Caco-2 (cell line): ENCODE measurements around the gene DDR2. TPM values are rescaled to one million over a fixed set of nuclear protein-coding genes. Genes with fewer than 3 reads are reported as not detected.

Experiments used
- BruUV-seq: library from RNA; stranded (reverse); fragments of 400-500 nt; replicated peaks from 2 replicates; lab custom pipeline; 2021; lab: Mats Ljungman, UMichigan
- CTCF ChIA-PET: fragments of 300-600 bp; sonication (Branson Sonifier 250); formaldehyde crosslinking; loops from one replicate; lab custom pipeline; 2022; ENCODE audit warnings: antibody characterized with exemption; lab: Charles Lee
- POLR2A ChIA-PET: fragments of 300-600 bp; sonication (Branson Sonifier 250); formaldehyde crosslinking; loops from one replicate; lab custom pipeline; 2022; ENCODE audit warnings: antibody characterized with exemption; lab: Charles Lee
- DNase-seq, 2 experiments: peaks; one replicate each; pipeline versions ENCODE4 v3.0.0 to v3.0.0-alpha.2; 2020 to 2022
- H3K27me3 ChIP-seq: replicated peaks from 2 replicates; pipeline ENCODE4 v1.6.0; 2011; ENCODE audit warnings: low read length; ENCODE audit not compliant: control insufficient read depth, insufficient read depth
- H3K36me3 ChIP-seq: 2 replicates; pipeline ENCODE4 v1.5.1; 2011; ENCODE audit warnings: low read length; ENCODE audit not compliant: control insufficient read depth, insufficient read depth
- H3K4me1 ChIP-seq: fragments of 250-450 bp; sonication (Bioruptor Pico); 2 replicates; pipeline ENCODE4 v1.5.1; 2020; ENCODE audit warnings: mild to moderate bottlenecking
- H3K4me3 ChIP-seq: 2 replicates; pipeline ENCODE4 v1.5.1; 2011; ENCODE audit warnings: low read depth, mild to moderate bottlenecking, control low read depth, low read length
- H3K9me3 ChIP-seq: fragments of 250-450 bp; sonication (Bioruptor Pico); 2 replicates; pipeline ENCODE4 v1.5.1; 2020; ENCODE audit warnings: mild to moderate bottlenecking, moderate library complexity
- H3K27ac Mint-ChIP-seq: one replicate; pipeline ENCODE4 v1.8.0; 2022; ENCODE audit warnings: mixed read lengths; ENCODE audit not compliant: unreplicated experiment
- H3K27me3 Mint-ChIP-seq: one replicate; pipeline ENCODE4 v1.8.0; 2022; ENCODE audit warnings: mixed read lengths; ENCODE audit not compliant: insufficient read depth, unreplicated experiment
- H3K36me3 Mint-ChIP-seq: one replicate; pipeline ENCODE4 v1.8.0; 2022; ENCODE audit warnings: mild to moderate bottlenecking, mixed read lengths; ENCODE audit not compliant: insufficient read depth, unreplicated experiment
- H3K4me1 Mint-ChIP-seq: one replicate; pipeline ENCODE4 v1.8.0; 2022; ENCODE audit warnings: low read depth, mixed read lengths; ENCODE audit not compliant: unreplicated experiment
- H3K4me3 Mint-ChIP-seq: one replicate; pipeline ENCODE4 v1.8.0; 2022; ENCODE audit warnings: mild to moderate bottlenecking, moderate library complexity, mixed read lengths; ENCODE audit not compliant: unreplicated experiment
- H3K9me3 Mint-ChIP-seq: one replicate; pipeline ENCODE4 v1.8.0; 2022; ENCODE audit warnings: mixed read lengths; ENCODE audit not compliant: unreplicated experiment
- intact Hi-C: fragments of 100-400 bp; cut with micrococcal nuclease; formaldehyde crosslinking; loops from one replicate; pipeline ENCODE4 v1.10.0; 2022; ENCODE audit not compliant: unreplicated experiment
- total RNA-seq: library from RNA; stranded (reverse); gene quantifications from 2 replicates; pipeline ENCODE4 v1.2.3, GENCODE V29; 2022
- TF ChIP-seq, protein P1 (sequence below), 2 experiments: fragments of 200-600 bp in 1 of 2; IDR thresholded peaks; 1 replicate in 1 of 2; 2 replicates in 1 of 2; pipeline versions ENCODE4 v1.5.1 to v1.8.0; 2011 to 2022; ENCODE audit warnings: antibody characterized with exemption in 1 of 2, control low read depth in 1 of 2, inconsistent platforms in 1 of 2, low read depth in 1 of 2, low read length in 1 of 2, mild to moderate bottlenecking in 1 of 2, moderate library complexity in 1 of 2; ENCODE audit not compliant: insufficient read depth in 1 of 2, severe bottlenecking in 1 of 2, unreplicated experiment in 1 of 2

DDR2 gene
- total RNA-seq, 1 experiment from 2014 or later: 0.73 TPM

DNA sequence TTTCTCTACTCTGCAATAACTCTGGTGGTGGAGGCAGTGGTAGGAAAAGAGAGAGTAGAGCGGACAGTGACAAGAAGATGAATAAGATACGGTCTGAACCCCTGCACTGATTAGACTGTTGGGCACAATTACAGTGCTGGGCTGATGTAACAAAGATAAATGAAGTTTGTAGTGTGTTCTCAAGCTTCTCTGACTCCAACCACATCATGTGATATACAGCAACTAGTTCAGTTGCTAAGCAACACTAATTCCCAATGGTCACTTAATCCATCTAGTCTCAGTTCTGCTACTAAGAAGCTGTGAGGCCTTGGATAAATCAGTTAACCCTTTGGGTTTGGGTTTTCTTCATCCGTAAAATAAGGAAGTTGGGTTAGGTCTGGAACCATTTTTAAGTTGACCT is 17.3 kb downstream of the DDR2 start:
- Mint-ChIP-seq H3K36me3 (no peaks in the 10 kb centered on the region), H3K4me3 (no peak overlapping the region), H3K27me3 (peaks cover 16% of the 10 kb centered on the region), H3K9me3 (peaks cover 11% of the 10 kb centered on the region), H3K27ac (no peak overlapping the region), H3K4me1 (no peaks in the 10 kb centered on the region)
- Histone ChIP-seq H3K9me3 (no peaks in the 10 kb centered on the region), H3K27me3 (no peaks in the 10 kb centered on the region; the same call in 1 of the 2 replicates), H3K4me3 (no peak overlapping the region), H3K4me1 (no peaks in the 10 kb centered on the region), H3K36me3 (no peaks in the 10 kb centered on the region)
- TF ChIP-seq, protein P1, sequence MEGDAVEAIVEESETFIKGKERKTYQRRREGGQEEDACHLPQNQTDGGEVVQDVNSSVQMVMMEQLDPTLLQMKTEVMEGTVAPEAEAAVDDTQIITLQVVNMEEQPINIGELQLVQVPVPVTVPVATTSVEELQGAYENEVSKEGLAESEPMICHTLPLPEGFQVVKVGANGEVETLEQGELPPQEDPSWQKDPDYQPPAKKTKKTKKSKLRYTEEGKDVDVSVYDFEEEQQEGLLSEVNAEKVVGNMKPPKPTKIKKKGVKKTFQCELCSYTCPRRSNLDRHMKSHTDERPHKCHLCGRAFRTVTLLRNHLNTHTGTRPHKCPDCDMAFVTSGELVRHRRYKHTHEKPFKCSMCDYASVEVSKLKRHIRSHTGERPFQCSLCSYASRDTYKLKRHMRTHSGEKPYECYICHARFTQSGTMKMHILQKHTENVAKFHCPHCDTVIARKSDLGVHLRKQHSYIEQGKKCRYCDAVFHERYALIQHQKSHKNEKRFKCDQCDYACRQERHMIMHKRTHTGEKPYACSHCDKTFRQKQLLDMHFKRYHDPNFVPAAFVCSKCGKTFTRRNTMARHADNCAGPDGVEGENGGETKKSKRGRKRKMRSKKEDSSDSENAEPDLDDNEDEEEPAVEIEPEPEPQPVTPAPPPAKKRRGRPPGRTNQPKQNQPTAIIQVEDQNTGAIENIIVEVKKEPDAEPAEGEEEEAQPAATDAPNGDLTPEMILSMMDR (IDR thresholded peaks at IDR 0.05; ENCODE audit: insufficient read depth in 1 of 2, low read depth in 1 of 2, low read length in 1 of 2, severe bottlenecking in 1 of 2, unreplicated experiment in 1 of 2): no peak
- BruUV-seq: no TSS peak
- no peak for DNase-seq
- ChIA-PET CTCF (no interaction called here), POLR2A (no interaction called here)
- intact Hi-C loops: no loop called here

DNA sequence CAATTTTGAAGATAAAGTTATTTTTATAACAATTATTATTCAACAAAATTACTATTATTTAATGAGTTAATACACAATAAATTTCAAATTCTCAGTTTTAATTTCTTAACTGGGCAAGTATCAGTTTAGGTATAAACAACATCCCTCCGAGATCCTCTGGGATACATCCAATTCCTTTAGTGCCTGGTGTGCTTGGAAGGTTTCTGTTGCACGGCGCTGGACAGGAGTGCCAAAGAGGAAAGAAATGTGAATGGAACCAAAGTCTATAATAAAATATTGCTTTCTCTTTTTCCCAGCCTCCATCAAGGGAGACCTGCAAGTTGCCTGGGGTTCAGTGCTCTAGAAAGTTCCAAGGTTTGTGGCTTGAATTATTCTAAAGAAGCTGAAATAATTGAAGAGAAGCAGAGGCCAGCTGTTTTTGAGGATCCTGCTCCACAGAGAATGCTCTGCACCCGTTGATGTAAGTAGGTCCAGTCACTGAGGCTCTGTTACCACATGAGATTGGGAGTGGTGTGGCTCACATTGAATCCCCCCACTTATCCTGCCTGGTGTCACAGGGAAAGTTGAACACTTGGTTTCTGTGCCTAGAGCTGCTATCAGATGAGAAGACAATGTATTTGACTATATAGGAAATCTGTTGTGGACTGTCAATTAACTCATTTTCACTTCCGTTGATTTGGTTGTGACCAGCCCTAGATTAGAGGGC is 22.8 kb downstream of the DDR2 start:
- ChIA-PET POLR2A (no interaction called here), CTCF (no interaction called here)
- intact Hi-C loops: no loop called here
- Mint-ChIP-seq H3K36me3 (no peaks in the 10 kb centered on the region), H3K9me3 (peaks cover 11% of the 10 kb centered on the region), H3K4me3 (no peak overlapping the region), H3K4me1 (no peaks in the 10 kb centered on the region), H3K27ac (no peak overlapping the region), H3K27me3 (peaks cover 16% of the 10 kb centered on the region)
- Histone ChIP-seq H3K36me3 (no peaks in the 10 kb centered on the region), H3K27me3 (no peaks in the 10 kb centered on the region), H3K4me3 (no peak overlapping the region), H3K9me3 (no peaks in the 10 kb centered on the region), H3K4me1 (no peaks in the 10 kb centered on the region)
- BruUV-seq: no TSS peak
- TF ChIP-seq, protein P1 (IDR thresholded peaks at IDR 0.05; ENCODE audit: insufficient read depth in 1 of 2, low read depth in 1 of 2, low read length in 1 of 2, severe bottlenecking in 1 of 2, unreplicated experiment in 1 of 2): no peak
- DNase-seq: no peak

DNA sequence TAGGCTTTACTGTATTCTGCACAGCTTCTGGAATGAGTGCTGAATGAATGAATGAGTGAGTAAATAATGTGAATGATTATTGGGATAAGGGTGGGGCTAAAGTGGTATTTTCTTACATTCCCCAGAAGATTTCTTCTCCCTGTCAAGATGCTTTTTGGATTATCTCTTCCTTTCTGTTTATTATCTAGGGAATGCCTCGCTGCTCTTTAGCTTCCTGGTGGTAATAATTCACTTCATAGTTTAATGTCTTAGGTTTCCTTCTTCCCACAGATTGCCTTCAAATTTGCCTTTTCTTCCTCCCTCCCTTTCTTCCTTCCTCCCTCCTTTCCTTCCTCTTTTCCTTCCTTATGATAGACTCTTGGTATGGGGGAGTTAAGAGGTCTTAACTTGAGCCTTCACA is 24.0 kb downstream of the DDR2 start:
- no peaks in the 10 kb centered on the region for H3K36me3 ChIP-seq
- ChIA-PET CTCF (no interaction called here), POLR2A (no interaction called here)
- no peaks in the 10 kb centered on the region for H3K4me1 ChIP-seq
- no peaks in the 10 kb centered on the region for H3K9me3 ChIP-seq
- Mint-ChIP-seq H3K36me3 (no peaks in the 10 kb centered on the region), H3K4me3 (no peak overlapping the region), H3K27ac (no peak overlapping the region), H3K4me1 (no peaks in the 10 kb centered on the region), H3K27me3 (peaks cover 10% of the 10 kb centered on the region), H3K9me3 (peaks cover 6% of the 10 kb centered on the region)
- intact Hi-C loops: no loop called here
- no TSS peak for BruUV-seq
- DNase-seq: no peak
- TF ChIP-seq, protein P1 (IDR thresholded peaks at IDR 0.05; ENCODE audit: insufficient read depth in 1 of 2, low read depth in 1 of 2, low read length in 1 of 2, severe bottlenecking in 1 of 2, unreplicated experiment in 1 of 2): no peak
- no peak overlapping the region for H3K4me3 ChIP-seq
- no peaks in the 10 kb centered on the region for H3K27me3 ChIP-seq
